HG02970 (cell line): ENCODE measurements around the gene ECI1.
A peak's percentile ranks its signal among the peaks of the same experiment; 100 is the strongest.

ENCODE experiments used
- ATAC-seq: cut with Tn5 transposase; IDR thresholded peaks from one replicate; pipeline ENCODE4 v1.9.1; 2021; ENCODE audit warnings: mild to moderate bottlenecking, moderate library complexity, moderate number of reproducible peaks; ENCODE audit not compliant: unreplicated experiment, low FRiP score

The ECI1 gene

GRCh38 chr16:2235234-2235651, 16.1 kb downstream of the ECI1 start:
- no peak for ATAC-seq

- no peak for ATAC-seq
Observed at GRCh38 chr16:2234813-2235170, 16.6 kb downstream of the ECI1 start.

DNA sequence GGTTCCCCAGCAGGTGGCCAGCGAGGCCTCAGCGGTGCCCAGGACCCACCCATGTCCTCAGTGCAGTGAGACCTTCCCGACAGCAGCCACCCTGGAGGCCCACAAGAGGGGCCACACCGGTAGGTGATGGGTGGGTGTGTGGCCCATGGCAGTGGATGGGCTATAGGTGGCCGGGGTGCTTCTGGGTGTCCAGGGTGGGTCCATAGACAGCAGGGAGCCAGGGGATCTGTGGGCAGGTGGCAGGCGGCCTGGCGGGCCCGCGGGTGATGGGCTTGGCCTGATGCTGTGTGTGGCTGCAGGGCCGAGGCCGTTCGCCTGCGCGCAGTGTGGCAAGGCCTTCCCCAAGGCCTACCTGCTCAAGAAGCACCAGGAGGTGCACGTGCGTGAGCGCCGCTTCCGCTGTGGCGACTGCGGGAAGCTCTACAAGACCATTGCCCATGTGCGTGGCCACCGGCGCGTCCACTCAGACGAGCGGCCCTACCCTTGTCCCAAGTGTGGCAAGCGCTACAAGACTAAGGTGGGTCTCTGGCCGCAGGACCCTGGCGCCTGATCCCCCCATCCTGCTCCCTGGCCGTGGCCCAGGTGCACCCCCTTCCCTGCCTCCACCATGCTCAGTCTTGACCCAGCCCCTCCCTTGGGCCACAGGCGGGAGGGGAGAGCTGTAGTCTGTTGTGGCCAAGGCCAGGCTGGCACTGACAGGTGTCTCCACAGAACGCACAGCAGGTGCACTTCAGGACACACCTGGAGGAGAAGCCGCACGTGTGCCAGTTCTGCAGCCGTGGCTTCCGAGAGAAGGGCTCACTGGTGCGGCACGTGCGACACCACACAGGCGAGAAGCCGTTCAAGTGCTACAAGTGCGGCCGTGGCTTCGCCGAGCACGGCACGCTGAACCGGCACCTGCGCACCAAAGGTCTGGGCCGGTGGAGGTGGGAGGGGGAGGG, 17.2 kb downstream of the ECI1 start:
- no peak for ATAC-seq

- no peak for ATAC-seq
Observed at GRCh38 chr16:2233046-2233775, 18.2 kb downstream of the ECI1 start.

DNA sequence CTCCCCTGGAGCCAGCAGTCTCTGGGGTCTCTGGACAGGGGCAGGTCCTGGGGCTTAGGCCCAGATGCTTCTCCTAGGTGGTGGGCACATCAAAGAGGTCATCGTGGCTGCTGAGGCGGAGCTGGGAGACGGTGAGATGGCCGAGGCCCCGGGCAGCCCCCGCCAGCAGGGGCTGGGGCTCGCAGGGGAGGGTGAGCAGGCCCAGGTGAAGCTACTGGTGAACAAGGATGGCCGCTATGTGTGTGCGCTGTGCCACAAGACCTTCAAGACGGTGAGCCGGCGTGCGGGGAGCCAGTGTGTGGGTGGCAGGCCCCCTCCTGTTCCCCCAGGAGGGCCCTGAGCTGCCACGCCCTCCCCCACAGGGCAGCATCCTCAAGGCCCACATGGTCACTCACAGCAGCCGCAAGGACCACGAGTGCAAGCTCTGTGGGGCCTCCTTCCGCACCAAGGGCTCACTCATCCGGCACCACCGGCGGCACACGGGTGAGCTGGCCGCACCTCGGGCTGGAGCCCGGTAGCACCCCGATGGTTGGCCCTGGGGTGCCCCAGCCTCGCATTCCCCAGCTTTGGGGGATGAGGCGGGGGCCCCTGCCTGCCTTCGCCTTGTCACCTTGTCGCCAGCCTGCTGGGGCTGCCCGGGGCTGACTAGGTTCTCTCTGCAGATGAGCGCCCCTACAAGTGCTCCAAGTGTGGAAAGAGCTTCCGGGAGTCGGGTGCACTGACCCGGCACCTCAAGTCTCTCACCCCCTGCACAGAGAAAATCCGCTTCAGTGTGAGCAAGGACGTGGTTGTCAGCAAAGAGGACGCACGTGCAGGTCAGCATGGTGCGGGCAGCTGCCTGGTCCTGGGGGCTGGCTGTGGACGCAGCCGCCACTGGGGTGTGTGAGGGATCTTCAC, 19.0 kb downstream of the ECI1 start:
- ATAC-seq: no peak

DNA sequence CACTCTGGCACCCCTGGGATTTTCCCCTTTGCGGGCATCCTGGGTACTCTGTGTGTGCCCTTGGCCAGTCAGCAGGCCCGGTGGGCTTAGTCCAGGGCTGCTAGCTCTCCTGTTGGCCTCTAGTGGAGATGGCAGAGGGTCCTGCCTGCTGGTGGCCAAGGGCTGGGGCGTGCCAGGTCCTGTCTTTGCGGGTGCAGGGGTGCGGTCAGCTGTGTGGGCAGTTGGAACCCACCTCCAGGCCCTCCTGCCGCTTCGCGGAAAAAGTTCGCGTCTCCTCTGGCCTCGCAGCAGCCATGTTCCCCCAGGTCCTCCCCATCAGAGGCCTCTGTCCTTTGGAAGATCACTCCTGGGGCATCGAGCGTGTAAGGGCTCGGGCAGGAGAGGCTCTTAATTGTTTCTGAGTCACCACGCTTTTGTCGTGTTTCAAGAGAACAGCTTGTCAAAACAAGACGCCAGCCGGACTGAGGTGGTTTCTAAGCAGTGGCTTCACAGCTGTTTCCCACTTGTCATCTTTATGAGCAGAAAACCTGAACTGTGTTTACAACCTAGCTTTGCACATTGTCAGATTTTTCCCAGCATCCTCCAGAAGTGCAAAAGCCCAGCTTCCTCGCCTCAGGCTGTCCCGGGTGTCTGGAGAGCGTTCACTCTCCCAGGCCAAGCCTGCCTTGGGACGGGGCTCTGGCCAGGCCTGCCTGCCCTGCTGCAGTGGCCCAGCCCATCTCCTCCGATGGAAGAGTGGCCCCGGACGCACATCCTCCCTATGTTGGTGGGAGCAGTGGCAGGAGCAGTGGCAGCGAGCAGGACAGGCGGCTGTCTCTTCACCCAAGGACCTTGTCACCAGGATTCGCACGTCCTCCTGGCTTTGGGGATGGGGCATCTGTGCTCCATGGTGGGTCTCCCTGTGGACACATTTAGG, 20.1 kb downstream of the ECI1 start:
- no peak for ATAC-seq

DNA sequence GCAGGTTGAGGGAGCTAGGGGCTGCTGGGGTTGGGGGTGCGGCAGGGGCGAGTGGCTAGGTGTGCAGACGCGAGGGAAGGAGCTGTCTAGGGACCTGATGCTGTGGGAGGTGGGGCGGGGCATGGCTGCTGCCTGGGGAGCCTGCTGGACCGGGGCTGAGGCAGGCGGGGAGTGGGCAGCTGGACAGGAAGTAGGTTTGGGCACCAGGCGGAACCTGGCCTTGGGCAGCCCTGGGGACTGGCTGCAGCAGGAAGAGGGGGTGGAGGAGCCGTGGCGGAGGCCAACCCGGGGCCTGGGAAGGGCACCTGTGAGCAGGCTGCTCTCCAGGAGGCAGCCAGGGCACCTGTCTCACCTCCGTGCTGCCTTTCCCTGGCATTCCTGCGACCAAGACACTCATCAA, 21.0 kb downstream of the ECI1 start:
- ATAC-seq: no peak

GRCh38 chr16:2229632-2230250, 21.6 kb downstream of the ECI1 start:
- ATAC-seq: no peak

DNA sequence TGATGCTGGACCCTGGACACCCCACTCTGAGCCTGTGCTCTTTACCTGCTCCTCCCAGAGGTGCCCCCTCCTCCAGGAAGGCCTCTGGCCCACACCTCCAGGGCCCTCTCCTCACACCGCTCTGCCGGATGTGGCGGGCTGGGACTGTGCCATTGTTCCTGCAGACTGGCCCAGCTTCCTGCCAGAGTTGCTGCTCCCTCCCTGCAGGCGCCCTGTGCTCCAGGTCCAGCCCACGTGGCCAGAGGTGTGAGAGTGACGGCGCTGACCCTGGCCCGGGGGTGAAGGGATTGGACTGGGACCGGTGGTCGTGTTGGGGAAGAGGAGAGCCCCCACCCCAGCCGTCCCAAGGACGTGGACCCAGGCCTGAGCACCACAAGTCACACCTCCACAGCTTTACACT, 22.3 kb downstream of the ECI1 start:
- ATAC-seq: no peak

DNA sequence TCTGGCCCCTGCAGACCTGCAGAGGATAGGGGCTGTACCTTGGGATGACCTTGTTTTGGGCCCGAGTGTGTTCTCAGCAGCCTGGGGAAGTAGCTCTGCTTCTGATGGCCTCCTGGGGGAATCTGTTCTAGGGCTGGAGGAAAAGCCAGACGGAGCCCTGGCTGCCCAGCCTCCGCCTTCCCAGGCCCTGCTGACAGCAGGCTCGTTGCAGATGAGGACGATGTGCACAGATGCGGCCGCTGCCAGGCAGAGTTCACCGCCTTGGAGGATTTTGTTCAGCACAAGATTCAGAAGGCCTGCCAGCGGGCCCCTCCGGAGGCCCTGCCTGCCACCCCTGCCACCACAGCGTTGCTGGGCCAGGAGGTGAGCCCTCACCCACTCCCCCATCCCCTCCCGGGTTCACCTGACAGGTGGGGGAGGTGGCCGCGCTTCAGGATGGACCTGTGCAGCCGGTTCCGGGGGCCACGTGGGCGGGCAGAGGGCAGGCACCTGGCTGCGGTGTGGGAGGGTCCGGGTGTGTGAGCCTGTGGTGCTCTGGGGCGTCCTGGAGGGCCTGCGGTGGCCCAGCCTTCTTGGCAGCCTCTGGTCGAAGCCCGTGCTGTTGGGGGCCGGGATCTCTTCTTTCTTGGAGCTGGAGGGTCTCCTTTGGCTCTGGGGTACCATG, 23.1 kb downstream of the ECI1 start:
- ATAC-seq: no peak

DNA sequence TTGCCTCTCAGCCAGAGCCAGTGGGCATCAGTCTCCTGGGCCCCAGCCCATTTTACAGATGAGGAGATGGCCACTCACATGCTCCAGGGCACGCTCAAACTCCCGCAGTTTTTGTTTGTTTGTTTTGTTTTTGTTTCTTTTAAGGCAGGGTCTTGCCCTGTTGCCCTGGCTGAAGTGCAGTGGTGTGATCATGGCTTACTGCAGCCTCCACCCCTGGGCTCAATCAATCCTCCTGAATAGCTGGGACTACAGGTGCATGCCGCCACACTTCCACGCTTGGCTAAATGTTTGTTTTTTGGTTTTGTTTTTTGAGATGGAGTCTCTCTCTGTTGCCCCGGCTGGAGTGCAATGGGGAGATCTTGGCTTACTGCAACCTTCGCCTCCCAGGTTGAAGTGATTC, 24.5 kb downstream of the ECI1 start:
- no peak for ATAC-seq

DNA sequence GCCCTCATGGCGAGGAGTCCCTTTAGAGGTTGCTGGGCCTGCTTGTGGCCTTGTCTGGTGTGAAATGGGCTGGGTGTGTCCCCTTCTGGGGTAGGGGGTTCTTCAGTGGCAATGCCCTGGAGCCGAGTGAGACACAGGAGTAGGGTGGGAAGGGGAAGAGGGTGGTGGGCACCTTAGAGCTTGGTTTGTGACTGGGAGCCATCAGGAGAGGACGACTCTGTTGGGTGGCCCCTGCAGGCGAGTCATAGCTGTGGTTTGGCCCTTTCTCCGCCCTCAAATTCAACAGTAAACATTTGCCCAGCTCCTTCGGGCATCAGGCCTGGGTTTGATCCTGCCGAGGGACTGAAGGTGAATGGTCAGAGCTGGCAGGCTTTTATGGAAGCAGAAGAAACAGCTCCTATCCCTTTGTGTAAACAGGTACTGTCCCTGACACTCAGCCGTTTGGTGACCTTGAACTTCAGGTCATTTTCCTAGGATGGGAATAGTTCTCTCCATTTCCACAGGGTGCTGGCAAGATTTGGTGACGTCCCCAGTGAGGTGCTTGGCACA, 25.1 kb downstream of the ECI1 start:
- no peak for ATAC-seq

DNA sequence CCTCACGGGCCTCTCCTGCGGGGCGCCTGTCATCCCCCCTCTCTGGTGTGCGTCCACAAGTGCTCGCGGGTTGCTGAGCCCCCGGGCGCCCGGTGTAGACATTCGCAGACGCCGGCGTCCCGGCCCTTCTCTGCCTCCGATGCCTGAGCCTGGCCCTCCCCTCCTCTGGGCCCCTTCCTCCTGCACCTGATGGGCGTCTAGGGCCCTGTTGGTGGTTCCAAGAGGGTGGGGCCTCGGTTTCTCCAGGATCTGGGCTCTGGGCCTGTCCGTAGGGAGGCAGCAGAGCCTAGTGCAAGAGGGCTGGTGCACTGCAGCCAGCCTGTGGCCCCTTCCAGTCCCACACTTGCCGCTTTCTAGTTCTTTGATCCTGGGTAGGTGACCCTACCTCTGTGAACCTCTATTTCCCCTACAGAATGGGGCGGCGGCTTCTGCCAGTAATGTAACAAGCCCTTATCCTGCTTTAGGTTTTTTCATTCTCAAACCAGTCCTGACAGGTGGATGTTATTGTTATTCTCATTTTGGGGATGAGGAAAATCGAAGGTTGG, 27.4 kb downstream of the ECI1 start:
- ATAC-seq: peak; percentile 27

DNA sequence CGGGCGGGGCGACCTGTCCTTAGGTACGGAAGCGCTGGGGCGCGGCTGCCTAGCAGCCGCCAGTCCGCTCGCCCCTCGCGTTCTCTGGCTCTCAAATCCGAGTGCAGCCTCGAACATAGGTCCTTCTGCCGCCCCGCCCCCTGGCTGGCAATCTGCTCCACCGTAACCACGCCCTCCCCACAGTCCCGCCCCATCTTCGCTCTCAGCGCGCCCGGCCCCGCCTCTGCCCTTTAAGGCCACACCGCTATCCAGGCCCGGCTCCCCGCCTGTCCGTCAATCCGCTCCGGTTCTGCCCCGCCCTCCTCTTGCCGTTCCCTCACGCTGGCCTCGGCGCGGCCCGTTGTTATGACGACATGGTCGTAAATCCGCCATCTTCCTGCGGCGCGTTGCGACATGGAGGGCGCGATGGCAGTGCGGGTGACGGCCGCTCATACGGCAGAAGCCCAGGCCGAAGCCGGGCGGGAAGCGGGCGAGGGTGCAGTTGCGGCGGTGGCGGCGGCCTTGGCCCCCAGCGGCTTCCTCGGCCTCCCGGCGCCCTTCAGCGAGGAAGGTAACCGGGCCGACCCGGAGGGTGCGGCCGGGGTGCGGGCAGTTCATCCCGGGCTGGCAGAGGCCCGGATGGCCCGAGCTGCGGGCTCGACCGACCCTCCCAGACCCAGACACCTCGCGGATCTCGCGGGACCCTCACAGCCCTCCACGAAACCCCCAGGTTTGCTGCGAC, 28.0 kb downstream of the ECI1 start, which contains the start of gene E4F1:
TSS of gene E4F1 (plus strand) at position 371 of the 721 bp plus-strand sequence. CDS start at position 394, 23 bp downstream.
- ATAC-seq: peak; percentile 96

- no peak for ATAC-seq
Observed at GRCh38 chr16:2216330-2216729, 35.1 kb downstream of the ECI1 start.

- ATAC-seq: peak; percentile 87
Observed at GRCh38 chr16:2214719-2214968, 36.7 kb downstream of the ECI1 start, which contains the start of gene PGP. Gene PGP (minus strand): TSS chr16:2214840. CDS start chr16:2214777, 63 bp downstream.
